MM.1S (cell line): ENCODE measurements around the gene SLC24A3.

Experiments
- CTCF ChIP-seq: fragments of 300-600 bp; sonication (generic); IDR thresholded peaks from 2 replicates; pipeline ENCODE4 v1.5.1; 2016; ENCODE audit warnings: antibody characterized with exemption, low read length, mixed read lengths
- EZH2 ChIP-seq: fragments of 300-600 bp; sonication (generic); optimal IDR thresholded peaks from 2 replicates; pipeline ENCODE3; 2017; ENCODE audit warnings: low read depth, mild to moderate bottlenecking, antibody characterized with exemption, low read length, mixed read lengths

- TF ChIP-seq CTCF: no peak
- no peak for TF ChIP-seq EZH2
These were observed 51.7 kb downstream of the SLC24A3 start for GRCh38 chr20:19264191-19264590.
